Measurements from ENCODE around the gene CYB561D1. TPM values are rescaled to one million over a fixed set of nuclear protein-coding genes. Genes with fewer than 3 reads are reported as not detected.

CYB561D1 gene
- total and polyA plus RNA-seq, 9 of the 15 experiments (the other 6 are each of a cell fraction or from before 2014, with no cell fraction given) = 0.71 to 7.2 (median 3.5) TPM

- no peak for TF ChIP-seq SFPQ (IDR thresholded peaks at IDR 0.05; ENCODE audit: low read depth, low read length)
- TF ChIP-seq NCOR1 (IDR thresholded peaks at IDR 0.05) = no peak
- peak; percentile 22; the same call in 1 of the 2 replicates for TF ChIP-seq TAL1 (IDR thresholded peaks at IDR 0.05)
- TF ChIP-seq ETS2 (tag; IDR thresholded peaks at IDR 0.05; ENCODE audit: borderline replicate concordance, poor library complexity, severe bottlenecking) = no peak
- peak; percentile 67; the same call in 1 of the 2 replicates for TF ChIP-seq CBX1 (IDR thresholded peaks at IDR 0.05; ENCODE audit: low read depth)
- TF ChIP-seq HDAC1 (IDR thresholded peaks at IDR 0.05) = peak; percentile 88 to 100; a peak in 3 of 4 replicates
- peak; percentile 24; the same call in 1 of the 2 replicates for TF ChIP-seq STAT5A (IDR thresholded peaks at IDR 0.05; ENCODE audit: borderline replicate concordance, low read length)
- peak; percentile 86 for TF ChIP-seq SIN3B (IDR thresholded peaks at IDR 0.05; ENCODE audit: low read depth)
- no peak for TF ChIP-seq PCBP2 (IDR thresholded peaks at IDR 0.05; ENCODE audit: low read depth, low read length, poor library complexity, severe bottlenecking)
- TF ChIP-seq RHOXF2B (CRISPR knock-in tag; conservative IDR thresholded peaks at IDR 0.05) = no peak
- TF ChIP-seq HNRNPLL (IDR thresholded peaks at IDR 0.05; ENCODE audit: low read depth, low read length, poor library complexity, severe bottlenecking) = peak; percentile 60
- TF ChIP-seq SMAD1 (IDR thresholded peaks at IDR 0.05; ENCODE audit: low read depth, low read length, partially characterized antibody) = peak; percentile 27
- TF ChIP-seq PYGO2 (tag; IDR thresholded peaks at IDR 0.05) = no peak
- TF ChIP-seq NBN (IDR thresholded peaks at IDR 0.05; ENCODE audit: low read depth) = 0 out of 2 replicates have a peak, but pooled peaks have one; percentile 62
- peak; percentile 74; the same call in 1 of the 2 replicates for TF ChIP-seq NR1H2 (CRISPR knock-in tag; IDR thresholded peaks at IDR 0.05)
- TF ChIP-seq ZNF239 (CRISPR knock-in tag; IDR thresholded peaks at IDR 0.05) = no peak
- TF ChIP-seq SIRT6 (IDR thresholded peaks at IDR 0.05; ENCODE audit: low read depth, low read length) = no peak
- TF ChIP-seq RCOR1 (IDR thresholded peaks at IDR 0.05; ENCODE audit: borderline replicate concordance in 1 of 2, low read depth in 2 of 2, low read length in 2 of 2) = peak in 1 of 2 experiments; percentile 79; a peak in 2 of 4 replicates
- TF ChIP-seq MYBL2 (IDR thresholded peaks at IDR 0.05; ENCODE audit: low read depth) = no peak
- no peak for TF ChIP-seq MYBL2 (CRISPR knock-in tag; IDR thresholded peaks at IDR 0.05; ENCODE audit: borderline replicate concordance)
- TF ChIP-seq ZNF324 (CRISPR knock-in tag; IDR thresholded peaks at IDR 0.05) = no peak
- TF ChIP-seq ZNF586 (CRISPR knock-in tag; conservative IDR thresholded peaks at IDR 0.05) = no peak
- no peak for TF ChIP-seq U2AF1 (optimal IDR thresholded peaks at IDR 0.05; ENCODE audit: low read depth, low read length)
- TF ChIP-seq MTF1 (CRISPR knock-in tag; IDR thresholded peaks at IDR 0.05; ENCODE audit: borderline replicate concordance) = no peak
- no peak for TF ChIP-seq HDAC8 (tag; IDR thresholded peaks at IDR 0.05)
- TF ChIP-seq KHSRP (IDR thresholded peaks at IDR 0.05) = no peak
- no peak for TF ChIP-seq MIER1 (IDR thresholded peaks at IDR 0.05; ENCODE audit: low read depth)
- no peak for TF ChIP-seq NCOA1 (IDR thresholded peaks at IDR 0.05; ENCODE audit: low read depth)
- peak; percentile 82 for TF ChIP-seq ATF7 (IDR thresholded peaks at IDR 0.05)
- TF ChIP-seq ZNF431 (CRISPR knock-in tag; IDR thresholded peaks at IDR 0.05) = no peak
- TF ChIP-seq RFX7 (CRISPR knock-in tag; IDR thresholded peaks at IDR 0.05) = no peak
Observed at GRCh38 chr1:109493805-109494539, at the start of gene CYB561D1 (continued).

All from K562 (cell line).